Neural crest cell (in vitro differentiated cells): Measurements from ENCODE around the gene CIDEC. TPM values are rescaled to one million over a fixed set of nuclear protein-coding genes. Genes with fewer than 3 reads are reported as not detected.
"Not testable (repeated sequence)": the region's sequence is repeated elsewhere in the genome, so short reads cannot be mapped to it uniquely, and the experiment has no call there.

Source experiments
- DNase-seq: peaks from one replicate; pipeline ENCODE4 v3.0.0; 2021; ENCODE audit warnings: low read depth, mixed read lengths, low spot score
- H3K27ac Mint-ChIP-seq: one replicate; pipeline ENCODE4 v1.8.0; 2021; ENCODE audit warnings: mild to moderate bottlenecking, mixed read lengths; ENCODE audit not compliant: unreplicated experiment
- H3K27me3 Mint-ChIP-seq: 2 replicates; pipeline ENCODE4 v1.8.0; 2021; ENCODE audit warnings: low read depth, mild to moderate bottlenecking, mixed read lengths
- H3K36me3 Mint-ChIP-seq: 2 replicates; pipeline ENCODE4 v1.8.0; 2021; ENCODE audit warnings: low read depth, mild to moderate bottlenecking, mixed read lengths
- H3K4me1 Mint-ChIP-seq: 2 replicates; pipeline ENCODE4 v1.8.0; 2021; ENCODE audit warnings: mixed read lengths
- H3K4me3 Mint-ChIP-seq: one replicate; pipeline ENCODE4 v1.8.0; 2021; ENCODE audit warnings: mild to moderate bottlenecking, mixed read lengths
- H3K9me3 Mint-ChIP-seq: 2 replicates; pipeline ENCODE4 v1.8.0; 2021; ENCODE audit warnings: mixed read lengths
- CTCF ChIP-seq: fragments of 200-600 bp; sonication (generic); conservative IDR thresholded peaks from 2 replicates; pipeline ENCODE4 v1.5.0; 2021; ENCODE audit warnings: antibody characterized with exemption, mild to moderate bottlenecking
- total RNA-seq: library from RNA; stranded (reverse); gene quantifications from 2 replicates; pipeline ENCODE4 v1.2.1, GENCODE V29; 2021

Gene CIDEC
- total RNA-seq, 1 donor from 2014 or later: not detected

GRCh38 chr3:9884555-9885165 lies 4.6 kb upstream of the CIDEC start:
- Mint-ChIP-seq H3K9me3 (no peaks in the 10 kb centered on the region), H3K4me1 (no peaks in the 10 kb centered on the region), H3K4me3 (no peak overlapping the region), H3K27ac (no peak overlapping the region), H3K27me3 (no peaks in the 10 kb centered on the region), H3K36me3 (no peaks in the 10 kb centered on the region)
- no peak for DNase-seq
- no peak for TF ChIP-seq CTCF

DNA sequence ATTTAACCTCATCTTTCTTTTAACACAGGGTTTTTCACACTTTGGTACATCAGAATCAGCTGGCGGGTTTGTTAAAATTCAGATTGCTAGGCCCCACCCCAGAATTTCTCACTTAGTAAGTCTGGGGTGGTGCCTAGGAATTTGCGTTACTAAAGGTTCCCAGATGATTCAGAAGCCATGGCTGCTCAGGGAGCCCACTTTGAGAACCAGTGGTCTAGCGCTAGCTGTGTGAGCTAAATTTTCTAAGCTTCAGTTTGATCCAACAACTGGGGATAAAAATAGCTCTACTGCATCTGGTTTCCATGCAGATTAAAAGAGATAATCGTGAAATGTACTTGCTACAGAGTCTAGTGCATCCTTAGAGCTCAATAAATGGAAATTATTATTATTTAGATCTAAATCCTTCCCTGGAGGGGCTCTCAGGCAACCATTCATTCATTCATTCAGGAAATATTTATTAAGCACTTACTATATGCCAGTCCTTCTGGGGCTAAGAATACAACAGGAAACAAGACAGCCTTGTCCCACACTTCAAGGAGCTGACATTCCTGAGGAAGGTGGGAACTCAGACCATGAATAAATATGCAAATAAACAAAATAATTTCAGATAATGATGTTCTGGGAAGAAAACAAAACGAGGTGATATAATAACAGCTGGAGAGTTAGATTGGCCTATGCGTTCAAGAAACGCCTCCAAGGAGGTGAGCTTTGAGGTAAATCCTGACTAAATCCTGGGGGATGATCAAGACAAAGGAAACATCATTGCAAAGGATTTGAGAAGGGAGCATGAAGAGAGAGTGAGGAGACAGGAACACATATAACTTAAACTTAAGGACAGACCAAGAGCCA lies 3.9 kb upstream of the CIDEC start:
- Mint-ChIP-seq H3K4me1 (no peaks in the 10 kb centered on the region), H3K36me3 (no peaks in the 10 kb centered on the region), H3K27ac (no peak overlapping the region), H3K27me3 (no peaks in the 10 kb centered on the region), H3K9me3 (no peaks in the 10 kb centered on the region), H3K4me3 (no peak overlapping the region)
- no peak for DNase-seq
- TF ChIP-seq CTCF: no peak

- no peak for DNase-seq
- H3K4me3 Mint-ChIP-seq: no peak overlapping the region
- no peak overlapping the region for H3K27ac Mint-ChIP-seq
- H3K36me3 Mint-ChIP-seq: no peaks in the 10 kb centered on the region
- H3K9me3 Mint-ChIP-seq: no peaks in the 10 kb centered on the region
- no peaks in the 10 kb centered on the region for H3K4me1 Mint-ChIP-seq
- no peak for TF ChIP-seq CTCF
- peaks cover 6% of the 10 kb centered on the region for H3K27me3 Mint-ChIP-seq
These were observed 1.4 kb upstream of the CIDEC start for GRCh38 chr3:9881441-9881840.

DNA sequence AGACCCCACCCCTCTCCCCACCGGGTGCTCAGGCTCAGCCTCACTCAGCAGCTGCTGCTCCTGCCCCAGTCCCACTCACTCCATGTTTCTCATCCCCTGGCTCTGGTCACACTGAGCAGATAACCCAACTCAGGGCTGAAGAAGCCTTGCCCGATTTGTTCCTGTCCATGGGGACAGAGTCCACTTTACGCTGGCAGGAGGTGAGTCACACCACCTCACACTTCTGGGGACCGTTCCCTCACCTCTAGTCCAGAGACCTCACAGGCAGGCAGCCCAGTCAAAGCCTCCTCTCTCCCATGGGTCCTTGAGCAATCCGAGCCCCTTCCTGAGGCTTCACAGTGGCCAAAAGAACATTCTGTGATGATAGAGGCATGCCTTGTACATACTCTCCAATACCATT lies 1.4 kb downstream of the CIDEC start:
- no peaks in the 10 kb centered on the region for H3K36me3 Mint-ChIP-seq
- no peak for DNase-seq
- H3K4me1 Mint-ChIP-seq: peaks cover 6% of the 10 kb centered on the region
- no peak overlapping the region for H3K4me3 Mint-ChIP-seq
- peak overlapping the region; percentile 69 for H3K27ac Mint-ChIP-seq
- no peaks in the 10 kb centered on the region for H3K9me3 Mint-ChIP-seq
- peaks cover 6% of the 10 kb centered on the region for H3K27me3 Mint-ChIP-seq
- no peak for TF ChIP-seq CTCF

- H3K27ac Mint-ChIP-seq: no peak overlapping the region
- no peak for DNase-seq
- peaks cover 6% of the 10 kb centered on the region for H3K4me1 Mint-ChIP-seq
- H3K4me3 Mint-ChIP-seq: no peak overlapping the region
- H3K9me3 Mint-ChIP-seq: no peaks in the 10 kb centered on the region
- no peaks in the 10 kb centered on the region for H3K36me3 Mint-ChIP-seq
- H3K27me3 Mint-ChIP-seq: peaks cover 6% of the 10 kb centered on the region
- no peak for TF ChIP-seq CTCF
These were observed 3.1 kb downstream of the CIDEC start for GRCh38 chr3:9876991-9877390.

- H3K27ac Mint-ChIP-seq, H3K36me3 Mint-ChIP-seq, H3K9me3 Mint-ChIP-seq: not testable (repeated sequence)
These were observed 3.8 kb downstream of the CIDEC start for GRCh38 chr3:9876255-9876654.

More at GRCh38 chr3:9876255-9876654, 3.8 kb downstream of the CIDEC start:
- not testable (repeated sequence) for H3K27me3 Mint-ChIP-seq, DNase-seq, H3K4me1 Mint-ChIP-seq, H3K4me3 Mint-ChIP-seq
